Sigmoid colon (tissue), 7 donors: ENCODE results near the gene EEA1. TPM values are rescaled to one million over a fixed set of nuclear protein-coding genes. Genes with fewer than 3 reads are reported as not detected.

Experiments
- DNase-seq: peaks from one replicate; pipeline ENCODE4 v3.0.0-alpha.2; 2019
- H3K27ac ChIP-seq, 4 donors: fragments of 200-600 bp; sonication (generic); one replicate each; pipeline ENCODE4 v1.5.1; 2016 to 2019; ENCODE audit warnings: mild to moderate bottlenecking in 1 of 4
- H3K27me3 ChIP-seq, 3 donors: fragments of 200-600 bp; sonication (generic); one replicate each; pipeline ENCODE4 v1.5.1; 2019; ENCODE audit warnings: mild to moderate bottlenecking in 1 of 3
- H3K36me3 ChIP-seq, 4 donors: fragments of 200-600 bp; sonication (generic); one replicate each; pipeline ENCODE4 v1.5.1; 2016 to 2019
- H3K4me1 ChIP-seq, 4 donors: fragments of 200-600 bp; sonication (generic); one replicate each; pipeline ENCODE4 v1.5.1; 2017 to 2019
- H3K4me3 ChIP-seq, 4 donors: fragments of 200-600 bp; sonication (generic); one replicate each; pipeline ENCODE4 v1.5.1; 2017 to 2019; ENCODE audit warnings: mild to moderate bottlenecking in 2 of 4, moderate library complexity in 1 of 4
- H3K9me3 ChIP-seq, 4 donors: fragments of 200-600 bp in 3 of 4; sonication (generic) in 3 of 4; one replicate each; pipeline versions ENCODE4 v1.5.1 to v1.6.1; 2013 to 2019
- EP300 ChIP-seq, 4 donors: sonication (generic); formaldehyde crosslinking; IDR thresholded peaks; one replicate each; pipeline ENCODE4 v1.6.1; 2017; ENCODE audit warnings: antibody characterized with exemption in 4 of 4
- POLR2A ChIP-seq, 2 donors: fragments of 450-650 bp; IDR thresholded peaks; one replicate each; pipeline ENCODE4 v1.6.1; 2016; ENCODE audit warnings: antibody characterized with exemption in 2 of 2, mild to moderate bottlenecking in 2 of 2, moderate library complexity in 2 of 2
- POLR2AphosphoS5 ChIP-seq, 4 donors: sonication (generic); formaldehyde crosslinking; IDR thresholded peaks; one replicate each; pipeline ENCODE4 v1.6.1; 2017; ENCODE audit warnings: antibody characterized with exemption in 4 of 4
- WGBS, 2 donors: extraction: QIAGEN DNeasy Blood & Tissue Kit; methylation state at CpG; one replicate each; pipeline ENCODE4 v1.1.7; 2013; 5-methylcytosine and 5-hydroxymethylcytosine counted together
- intact Hi-C: fragments of 100-400 bp; cut with DNase I; formaldehyde crosslinking; loops from one replicate; pipeline ENCODE4 v1.15.1; 2023
- polyA plus RNA-seq, 3 donors: library from polyadenylated mRNA; stranded (reverse); fragments of 200-250 nt; gene quantifications; one replicate each; pipeline ENCODE4 v1.2.3, GENCODE V29; 2013
- total RNA-seq, 4 donors: library from RNA; depleted of rRNA; stranded (reverse); fragments of >200 nt; gene quantifications; one replicate each; pipeline ENCODE4 v1.1.0, GENCODE V29; 2016
- TF ChIP-seq, protein P1 (sequence below), 4 experiments: fragments of 450-650 bp in 3 of 4; fragments of 200-600 bp in 1 of 4; IDR thresholded peaks; one replicate each; pipeline ENCODE4 v1.5.1; 2016 to 2019; ENCODE audit warnings: antibody characterized with exemption in 4 of 4, mild to moderate bottlenecking in 3 of 4, moderate library complexity in 2 of 4
- donor health status: healthy with polysubstance abuse.
- donor health status: Bipolar disorder and iron deficiency.
- donor health status: healthy.

EEA1 gene
- total and polyA plus RNA-seq, 7 donors = 3.0 to 40.2 (median 17.9) TPM

DNA sequence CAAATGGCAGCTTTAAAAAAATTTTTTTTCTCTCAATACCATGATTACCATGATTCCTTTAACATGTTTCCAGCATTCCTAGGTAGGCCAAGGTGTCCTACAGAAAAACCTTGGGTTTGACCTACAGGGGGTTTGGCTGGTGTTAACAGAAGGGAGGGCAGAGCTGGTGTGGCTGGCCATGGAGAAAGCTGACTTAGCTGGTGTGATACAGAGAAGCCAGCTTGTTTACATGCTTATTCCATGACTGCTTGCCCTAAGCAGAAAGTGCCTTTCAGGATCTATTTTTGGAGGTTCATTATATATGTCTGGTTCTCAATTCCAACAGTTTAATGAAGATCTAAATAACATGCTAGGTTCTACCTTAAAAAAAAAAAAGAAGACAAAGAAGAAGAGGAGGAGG lies 68.6 kb downstream of the EEA1 start:
- Histone ChIP-seq H3K27ac (no peak overlapping the region), H3K36me3 (peaks cover 0 to 32% (median 4%) of the 10 kb centered on the region in 4 donors), H3K4me3 (no peak overlapping the region), H3K9me3 (no peaks in the 10 kb centered on the region), H3K27me3 (no peaks in the 10 kb centered on the region), H3K4me1 (peaks cover 0 to 7% (median 0%) of the 10 kb centered on the region in 4 donors)
- DNase-seq = no peak
- no peak for TF ChIP-seq POLR2AphosphoS5 (IDR thresholded peaks at IDR 0.05)
- no peak for TF ChIP-seq POLR2A (IDR thresholded peaks at IDR 0.05)
- TF ChIP-seq, protein P1, sequence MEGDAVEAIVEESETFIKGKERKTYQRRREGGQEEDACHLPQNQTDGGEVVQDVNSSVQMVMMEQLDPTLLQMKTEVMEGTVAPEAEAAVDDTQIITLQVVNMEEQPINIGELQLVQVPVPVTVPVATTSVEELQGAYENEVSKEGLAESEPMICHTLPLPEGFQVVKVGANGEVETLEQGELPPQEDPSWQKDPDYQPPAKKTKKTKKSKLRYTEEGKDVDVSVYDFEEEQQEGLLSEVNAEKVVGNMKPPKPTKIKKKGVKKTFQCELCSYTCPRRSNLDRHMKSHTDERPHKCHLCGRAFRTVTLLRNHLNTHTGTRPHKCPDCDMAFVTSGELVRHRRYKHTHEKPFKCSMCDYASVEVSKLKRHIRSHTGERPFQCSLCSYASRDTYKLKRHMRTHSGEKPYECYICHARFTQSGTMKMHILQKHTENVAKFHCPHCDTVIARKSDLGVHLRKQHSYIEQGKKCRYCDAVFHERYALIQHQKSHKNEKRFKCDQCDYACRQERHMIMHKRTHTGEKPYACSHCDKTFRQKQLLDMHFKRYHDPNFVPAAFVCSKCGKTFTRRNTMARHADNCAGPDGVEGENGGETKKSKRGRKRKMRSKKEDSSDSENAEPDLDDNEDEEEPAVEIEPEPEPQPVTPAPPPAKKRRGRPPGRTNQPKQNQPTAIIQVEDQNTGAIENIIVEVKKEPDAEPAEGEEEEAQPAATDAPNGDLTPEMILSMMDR (IDR thresholded peaks at IDR 0.05) = no peak
- TF ChIP-seq EP300 (IDR thresholded peaks at IDR 0.05) = no peak
- intact Hi-C loops = no loop called here

DNA sequence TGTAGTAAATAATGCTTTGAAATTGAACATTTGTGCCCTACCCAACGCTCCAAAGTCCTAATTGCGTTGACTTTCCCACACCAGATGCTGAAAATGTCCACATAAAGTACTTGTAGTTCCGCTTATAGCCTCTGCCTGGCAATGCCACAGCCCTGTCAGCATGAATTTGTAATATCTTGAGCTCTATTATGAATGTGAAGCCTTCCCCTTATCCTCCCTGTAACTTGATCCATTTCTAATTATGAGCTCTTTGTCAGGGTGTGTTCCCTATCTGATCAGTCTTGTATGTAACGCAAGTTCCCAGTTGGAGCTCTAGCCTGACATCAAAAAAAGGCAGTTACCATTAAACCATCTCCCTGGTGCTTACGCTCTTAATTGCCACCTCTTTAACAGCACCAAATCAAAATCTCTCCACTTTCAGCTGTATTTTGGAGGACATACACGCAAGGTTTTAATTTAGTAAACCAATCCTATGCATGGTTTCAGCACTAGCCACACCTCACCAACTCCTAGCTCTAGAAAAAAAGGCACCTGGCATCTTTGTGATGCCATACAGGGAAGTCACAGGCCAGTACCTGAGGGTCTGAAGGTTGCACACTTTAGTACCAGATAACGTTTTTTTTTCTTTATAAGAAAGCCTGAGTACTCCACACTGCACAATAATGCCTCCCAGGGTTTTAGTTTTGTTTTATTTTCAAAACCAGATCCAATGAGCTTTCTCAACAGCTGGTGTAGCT lies 69.3 kb downstream of the EEA1 start:
- peaks cover 0 to 32% (median 4%) of the 10 kb centered on the region in 4 donors for H3K36me3 ChIP-seq
- H3K27ac ChIP-seq = no peak overlapping the region
- H3K4me3 ChIP-seq = no peak overlapping the region
- peaks cover 0 to 7% (median 0%) of the 10 kb centered on the region in 4 donors for H3K4me1 ChIP-seq
- H3K9me3 ChIP-seq = no peaks in the 10 kb centered on the region
- 27 to 76% methylated on average over 7 of the region's 7 CpGs for WGBS, 2 donors
- no peak for DNase-seq
- TF ChIP-seq EP300 (IDR thresholded peaks at IDR 0.05) = no peak
- TF ChIP-seq POLR2AphosphoS5 (IDR thresholded peaks at IDR 0.05) = no peak
- TF ChIP-seq POLR2A (IDR thresholded peaks at IDR 0.05) = no peak
- TF ChIP-seq, protein P1 (IDR thresholded peaks at IDR 0.05) = no peak
- intact Hi-C loops = no loop called here
- no peaks in the 10 kb centered on the region for H3K27me3 ChIP-seq

DNA sequence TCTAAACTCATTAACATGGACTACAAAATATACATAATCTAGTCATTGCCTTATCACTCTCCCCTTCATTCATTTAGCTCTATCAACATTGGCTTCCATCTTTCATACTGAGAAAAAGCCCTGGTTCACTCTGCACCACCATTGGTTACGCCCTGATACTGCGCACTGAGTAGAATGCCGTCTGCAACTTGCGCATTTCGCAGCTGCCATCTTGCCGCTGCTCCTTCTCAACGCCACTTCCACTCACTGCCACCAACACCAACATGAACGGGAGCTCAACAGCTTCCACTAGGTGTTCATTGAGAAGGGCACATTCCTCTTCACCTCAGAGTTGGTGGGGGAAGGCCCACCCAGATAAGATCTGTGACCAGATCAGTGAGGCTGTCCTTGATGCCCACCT lies 71.3 kb downstream of the EEA1 start:
- intact Hi-C loops = no loop called here
- 98 to 99% methylated on average over 8 of the region's 8 CpGs for WGBS, 2 donors

DNA sequence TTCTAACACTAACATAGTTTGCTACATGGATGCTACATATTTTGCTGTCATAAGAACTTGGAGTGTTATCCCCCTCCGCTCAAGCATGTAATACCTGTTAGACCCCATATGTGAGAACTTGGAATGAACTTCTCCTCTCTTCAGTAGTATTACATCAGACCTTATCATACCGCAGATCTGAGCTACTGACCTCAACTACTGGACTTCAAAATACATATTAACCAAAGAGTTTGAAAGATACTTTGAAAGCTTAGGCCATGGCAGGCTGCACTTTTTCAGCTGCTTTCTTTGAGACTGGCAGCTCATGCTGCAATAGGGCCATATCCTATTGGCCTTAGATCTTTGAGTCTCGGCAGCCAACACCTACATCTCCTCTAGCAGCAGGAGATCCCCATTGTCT lies 74.8 kb downstream of the EEA1 start:
- peaks cover 0 to 9% (median 4%) of the 10 kb centered on the region in 4 donors for H3K4me1 ChIP-seq
- H3K27ac ChIP-seq = no peak overlapping the region
- peaks cover 0 to 37% (median 1%) of the 10 kb centered on the region in 4 donors for H3K36me3 ChIP-seq
- WGBS, 2 donors = 96 to 97% methylated on average over 3 of the region's 3 CpGs
- H3K27me3 ChIP-seq = no peaks in the 10 kb centered on the region
- no peak for TF ChIP-seq EP300 (IDR thresholded peaks at IDR 0.05)
- TF ChIP-seq POLR2AphosphoS5 (IDR thresholded peaks at IDR 0.05) = no peak
- TF ChIP-seq POLR2A (IDR thresholded peaks at IDR 0.05) = no peak
- TF ChIP-seq, protein P1 (IDR thresholded peaks at IDR 0.05) = no peak
- H3K9me3 ChIP-seq = no peaks in the 10 kb centered on the region
- DNase-seq = no peak
- no peak overlapping the region for H3K4me3 ChIP-seq
- intact Hi-C loops = no loop called here

More for the DNA sequence above, 71.3 kb downstream of the EEA1 start:
- no peak overlapping the region for H3K4me3 ChIP-seq
- H3K27ac ChIP-seq = no peak overlapping the region
- no peaks in the 10 kb centered on the region for H3K27me3 ChIP-seq
- TF ChIP-seq, protein P1 (IDR thresholded peaks at IDR 0.05) = no peak
- TF ChIP-seq POLR2A (IDR thresholded peaks at IDR 0.05) (no peak), EP300 (IDR thresholded peaks at IDR 0.05) (no peak), POLR2AphosphoS5 (IDR thresholded peaks at IDR 0.05) (no peak)
- no peaks in the 10 kb centered on the region for H3K9me3 ChIP-seq
- H3K4me1 ChIP-seq = peaks cover 0 to 7% (median 0%) of the 10 kb centered on the region in 4 donors
- no peak for DNase-seq
- peaks cover 0 to 25% (median 1%) of the 10 kb centered on the region in 4 donors for H3K36me3 ChIP-seq
